IMR-90 (cell line): ENCODE measurements around the gene HS2ST1.

Source experiments
- BHLHE40 ChIP-seq: fragments of 150-350 bp; IDR thresholded peaks from 2 replicates; pipeline ENCODE4 v1.6.1; 2016; ENCODE audit warnings: mild to moderate bottlenecking, low read depth, low read length
- CEBPB ChIP-seq: IDR thresholded peaks from 2 replicates; pipeline ENCODE4 v1.6.1; 2012; ENCODE audit warnings: low read depth, low read length, improper control_type of control experiment
- CHD1 ChIP-seq: IDR thresholded peaks from 2 replicates; pipeline ENCODE4 v1.6.1; 2012; ENCODE audit warnings: low read depth, low read length, improper control_type of control experiment
- FOS ChIP-seq: fragments of 150-350 bp; IDR thresholded peaks from 2 replicates; pipeline ENCODE4 v1.6.1; 2016; ENCODE audit warnings: low read depth, low read length
- MAZ ChIP-seq: IDR thresholded peaks from 2 replicates; pipeline ENCODE4 v1.6.1; 2012; ENCODE audit warnings: low read depth, mild to moderate bottlenecking, low read length, improper control_type of control experiment, moderate library complexity, borderline replicate concordance
- MXI1 ChIP-seq: IDR thresholded peaks from 2 replicates; pipeline ENCODE4 v1.6.1; 2012; ENCODE audit warnings: low read depth, mild to moderate bottlenecking, low read length, moderate library complexity, borderline replicate concordance
- NFE2L2 ChIP-seq: fragments of 150-350 bp; IDR thresholded peaks from 2 replicates; pipeline ENCODE4 v1.6.1; 2016; ENCODE audit warnings: low read depth, mild to moderate bottlenecking, low read length
- POLR2A ChIP-seq: IDR thresholded peaks from 2 replicates; pipeline ENCODE4 v1.6.1; 2012; ENCODE audit warnings: mild to moderate bottlenecking, low read depth, low read length
- RAD21 ChIP-seq: IDR thresholded peaks from 2 replicates; pipeline ENCODE4 v1.6.1; 2012; ENCODE audit warnings: low read length, improper control_type of control experiment
- RCOR1 ChIP-seq: IDR thresholded peaks from 2 replicates; pipeline ENCODE4 v1.6.1; 2012; ENCODE audit warnings: mild to moderate bottlenecking, low read length, improper control_type of control experiment; ENCODE audit not compliant: insufficient replicate concordance
- USF2 ChIP-seq: fragments of 150-350 bp; IDR thresholded peaks from 2 replicates; pipeline ENCODE4 v1.6.1; 2017; ENCODE audit warnings: mild to moderate bottlenecking, antibody characterized with exemption, low read length, low read depth
- TF ChIP-seq, protein P1 (sequence below): conservative IDR thresholded peaks from 2 replicates; pipeline ENCODE4 v1.5.1; 2012; ENCODE audit warnings: mild to moderate bottlenecking, low read depth, low read length, improper control_type of control experiment

DNA sequence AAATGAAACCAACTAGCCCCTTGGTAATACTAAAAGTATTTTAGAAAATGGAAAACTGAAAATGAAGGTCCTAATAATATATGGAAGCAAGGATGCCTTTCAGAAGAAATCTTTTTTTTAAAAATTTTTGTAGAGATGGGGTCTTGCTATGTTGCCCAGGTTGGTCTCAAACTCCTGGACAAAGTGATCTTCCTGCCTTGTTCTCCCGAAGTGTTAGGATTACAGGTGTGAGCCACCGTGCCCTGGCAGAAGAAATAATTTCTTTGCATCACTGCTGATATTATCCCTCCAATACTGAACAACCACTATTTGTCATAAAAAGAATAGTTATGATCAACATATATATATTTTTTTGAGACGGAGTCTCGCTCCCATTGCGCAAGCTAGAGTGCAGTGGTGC, 26.1 kb upstream of the HS2ST1 start:
- TF ChIP-seq, protein P1, sequence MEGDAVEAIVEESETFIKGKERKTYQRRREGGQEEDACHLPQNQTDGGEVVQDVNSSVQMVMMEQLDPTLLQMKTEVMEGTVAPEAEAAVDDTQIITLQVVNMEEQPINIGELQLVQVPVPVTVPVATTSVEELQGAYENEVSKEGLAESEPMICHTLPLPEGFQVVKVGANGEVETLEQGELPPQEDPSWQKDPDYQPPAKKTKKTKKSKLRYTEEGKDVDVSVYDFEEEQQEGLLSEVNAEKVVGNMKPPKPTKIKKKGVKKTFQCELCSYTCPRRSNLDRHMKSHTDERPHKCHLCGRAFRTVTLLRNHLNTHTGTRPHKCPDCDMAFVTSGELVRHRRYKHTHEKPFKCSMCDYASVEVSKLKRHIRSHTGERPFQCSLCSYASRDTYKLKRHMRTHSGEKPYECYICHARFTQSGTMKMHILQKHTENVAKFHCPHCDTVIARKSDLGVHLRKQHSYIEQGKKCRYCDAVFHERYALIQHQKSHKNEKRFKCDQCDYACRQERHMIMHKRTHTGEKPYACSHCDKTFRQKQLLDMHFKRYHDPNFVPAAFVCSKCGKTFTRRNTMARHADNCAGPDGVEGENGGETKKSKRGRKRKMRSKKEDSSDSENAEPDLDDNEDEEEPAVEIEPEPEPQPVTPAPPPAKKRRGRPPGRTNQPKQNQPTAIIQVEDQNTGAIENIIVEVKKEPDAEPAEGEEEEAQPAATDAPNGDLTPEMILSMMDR = no peak
- TF ChIP-seq MAZ (no peak), POLR2A (no peak), NFE2L2 (no peak), RCOR1 (no peak), FOS (no peak), CEBPB (no peak), USF2 (no peak), RAD21 (no peak), MXI1 (no peak), CHD1 (no peak), BHLHE40 (no peak)
